ENCODE data around the gene PTX4.

GRCh38 chr16:1464196-1464893, 24.4 kb downstream of the PTX4 start:
- TF ChIP-seq CTCF (IDR thresholded peaks at IDR 0.05) (no peak), POLR2A (IDR thresholded peaks at IDR 0.05) (no peak)

All from lower leg skin (tissue), 3 donors.